Measurements from ENCODE around the gene TAX1BP1. TPM values are rescaled to one million over a fixed set of nuclear protein-coding genes. Genes with fewer than 3 reads are reported as not detected.
A peak's percentile ranks its signal among the peaks of the same experiment; 100 is the strongest.

The TAX1BP1 gene
- total RNA-seq, 1 experiment from 2014 or later, result 69.9 TPM

GRCh38 chr7:27802999-27803398 is 63.0 kb downstream of the TAX1BP1 start:
- ChIA-PET POLR2A (no interaction called here), CTCF (no interaction called here)
- ATAC-seq (no peak), DNase-seq (ENCODE audit: low spot score) (no peak)
- H3K36me3 Mint-ChIP-seq, result no peaks in the 10 kb centered on the region
- no peaks in the 10 kb centered on the region for H3K27me3 Mint-ChIP-seq (ENCODE audit: low read depth)
- no peak overlapping the region for H3K27ac Mint-ChIP-seq
- TF ChIP-seq ZMAT4 (CRISPR knock-in tag; IDR thresholded peaks at IDR 0.05) (no peak), ZNF138 (CRISPR knock-in tag; conservative IDR thresholded peaks at IDR 0.05) (no peak), ZNF263 (CRISPR knock-in tag; IDR thresholded peaks at IDR 0.05; ENCODE audit: low read depth) (no peak), FOXP1 (CRISPR knock-in tag; IDR thresholded peaks at IDR 0.05; ENCODE audit: borderline replicate concordance) (no peak), FOXK1 (CRISPR knock-in tag; IDR thresholded peaks at IDR 0.05) (no peak), SP1 (CRISPR knock-in tag; conservative IDR thresholded peaks at IDR 0.05) (no peak), NR2C2 (CRISPR knock-in tag; IDR thresholded peaks at IDR 0.05) (no peak), ATF3 (CRISPR knock-in tag; conservative IDR thresholded peaks at IDR 0.05) (no peak), CREM (CRISPR knock-in tag; IDR thresholded peaks at IDR 0.05) (no peak), GRHL2 (CRISPR knock-in tag; IDR thresholded peaks at IDR 0.05; ENCODE audit: insufficient replicate concordance, severe bottlenecking) (no peak), GTF2I (CRISPR knock-in tag; conservative IDR thresholded peaks at IDR 0.05) (no peak), ZNF219 (CRISPR knock-in tag; IDR thresholded peaks at IDR 0.05; ENCODE audit: borderline replicate concordance) (no peak)
- TF ChIP-seq, protein P1, sequence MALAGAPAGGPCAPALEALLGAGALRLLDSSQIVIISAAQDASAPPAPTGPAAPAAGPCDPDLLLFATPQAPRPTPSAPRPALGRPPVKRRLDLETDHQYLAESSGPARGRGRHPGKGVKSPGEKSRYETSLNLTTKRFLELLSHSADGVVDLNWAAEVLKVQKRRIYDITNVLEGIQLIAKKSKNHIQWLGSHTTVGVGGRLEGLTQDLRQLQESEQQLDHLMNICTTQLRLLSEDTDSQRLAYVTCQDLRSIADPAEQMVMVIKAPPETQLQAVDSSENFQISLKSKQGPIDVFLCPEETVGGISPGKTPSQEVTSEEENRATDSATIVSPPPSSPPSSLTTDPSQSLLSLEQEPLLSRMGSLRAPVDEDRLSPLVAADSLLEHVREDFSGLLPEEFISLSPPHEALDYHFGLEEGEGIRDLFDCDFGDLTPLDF (CRISPR knock-in tag; IDR thresholded peaks at IDR 0.05), result no peak
- TF ChIP-seq, protein P2, sequence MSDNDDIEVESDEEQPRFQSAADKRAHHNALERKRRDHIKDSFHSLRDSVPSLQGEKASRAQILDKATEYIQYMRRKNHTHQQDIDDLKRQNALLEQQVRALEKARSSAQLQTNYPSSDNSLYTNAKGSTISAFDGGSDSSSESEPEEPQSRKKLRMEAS (CRISPR knock-in tag; IDR thresholded peaks at IDR 0.05), result no peak
- TF ChIP-seq, protein P3, sequence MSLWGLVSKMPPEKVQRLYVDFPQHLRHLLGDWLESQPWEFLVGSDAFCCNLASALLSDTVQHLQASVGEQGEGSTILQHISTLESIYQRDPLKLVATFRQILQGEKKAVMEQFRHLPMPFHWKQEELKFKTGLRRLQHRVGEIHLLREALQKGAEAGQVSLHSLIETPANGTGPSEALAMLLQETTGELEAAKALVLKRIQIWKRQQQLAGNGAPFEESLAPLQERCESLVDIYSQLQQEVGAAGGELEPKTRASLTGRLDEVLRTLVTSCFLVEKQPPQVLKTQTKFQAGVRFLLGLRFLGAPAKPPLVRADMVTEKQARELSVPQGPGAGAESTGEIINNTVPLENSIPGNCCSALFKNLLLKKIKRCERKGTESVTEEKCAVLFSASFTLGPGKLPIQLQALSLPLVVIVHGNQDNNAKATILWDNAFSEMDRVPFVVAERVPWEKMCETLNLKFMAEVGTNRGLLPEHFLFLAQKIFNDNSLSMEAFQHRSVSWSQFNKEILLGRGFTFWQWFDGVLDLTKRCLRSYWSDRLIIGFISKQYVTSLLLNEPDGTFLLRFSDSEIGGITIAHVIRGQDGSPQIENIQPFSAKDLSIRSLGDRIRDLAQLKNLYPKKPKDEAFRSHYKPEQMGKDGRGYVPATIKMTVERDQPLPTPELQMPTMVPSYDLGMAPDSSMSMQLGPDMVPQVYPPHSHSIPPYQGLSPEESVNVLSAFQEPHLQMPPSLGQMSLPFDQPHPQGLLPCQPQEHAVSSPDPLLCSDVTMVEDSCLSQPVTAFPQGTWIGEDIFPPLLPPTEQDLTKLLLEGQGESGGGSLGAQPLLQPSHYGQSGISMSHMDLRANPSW (CRISPR knock-in tag; conservative IDR thresholded peaks at IDR 0.05; ENCODE audit: low read depth), result no peak
- no peaks in the 10 kb centered on the region for H3K9me3 Mint-ChIP-seq
- peaks cover 35% of the 10 kb centered on the region for H3K4me1 Mint-ChIP-seq
- no peak overlapping the region for H3K4me3 Mint-ChIP-seq

DNA sequence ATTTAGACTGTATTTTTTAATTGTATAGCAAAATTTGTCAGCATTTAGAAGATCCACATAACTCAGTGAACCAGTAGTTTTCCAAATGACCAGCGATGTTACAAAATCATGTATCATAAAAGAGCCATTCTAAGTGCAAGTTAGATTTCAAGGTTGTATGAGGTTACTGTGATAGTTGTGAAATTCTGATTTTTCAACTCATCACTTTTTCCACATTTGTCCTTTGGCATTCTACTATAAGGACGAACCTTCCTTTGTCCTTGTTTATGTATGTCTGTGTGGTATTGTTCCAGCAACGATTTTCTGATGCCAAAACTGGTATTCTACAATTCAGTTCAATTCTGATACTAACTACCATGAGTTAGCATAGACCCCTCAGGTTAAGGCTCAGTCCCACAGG is 64.2 kb downstream of the TAX1BP1 start:
- CTCF ChIA-PET, result no interaction called here
- no peaks in the 10 kb centered on the region for H3K36me3 Mint-ChIP-seq
- no peak overlapping the region for H3K4me3 Mint-ChIP-seq
- H3K27me3 Mint-ChIP-seq (ENCODE audit: low read depth), result no peaks in the 10 kb centered on the region
- H3K4me1 Mint-ChIP-seq, result peaks cover 26% of the 10 kb centered on the region
- no peaks in the 10 kb centered on the region for H3K9me3 Mint-ChIP-seq
- DNase-seq (ENCODE audit: low spot score) (no peak), ATAC-seq (no peak)
- H3K27ac Mint-ChIP-seq, result peak overlapping the region; percentile 71
- POLR2A ChIA-PET, result no interaction called here
- no peak for TF ChIP-seq JAZF1 (CRISPR knock-in tag; IDR thresholded peaks at IDR 0.05)
- TF ChIP-seq IRF2 (CRISPR knock-in tag; IDR thresholded peaks at IDR 0.05; ENCODE audit: borderline replicate concordance, low read depth), result no peak
- no peak for TF ChIP-seq HMGA2 (CRISPR knock-in tag; IDR thresholded peaks at IDR 0.05)
- TF ChIP-seq ATF3 (CRISPR knock-in tag; conservative IDR thresholded peaks at IDR 0.05), result no peak
- TF ChIP-seq MXD4 (CRISPR knock-in tag; IDR thresholded peaks at IDR 0.05; ENCODE audit: borderline replicate concordance), result no peak
- TF ChIP-seq, protein P4, sequence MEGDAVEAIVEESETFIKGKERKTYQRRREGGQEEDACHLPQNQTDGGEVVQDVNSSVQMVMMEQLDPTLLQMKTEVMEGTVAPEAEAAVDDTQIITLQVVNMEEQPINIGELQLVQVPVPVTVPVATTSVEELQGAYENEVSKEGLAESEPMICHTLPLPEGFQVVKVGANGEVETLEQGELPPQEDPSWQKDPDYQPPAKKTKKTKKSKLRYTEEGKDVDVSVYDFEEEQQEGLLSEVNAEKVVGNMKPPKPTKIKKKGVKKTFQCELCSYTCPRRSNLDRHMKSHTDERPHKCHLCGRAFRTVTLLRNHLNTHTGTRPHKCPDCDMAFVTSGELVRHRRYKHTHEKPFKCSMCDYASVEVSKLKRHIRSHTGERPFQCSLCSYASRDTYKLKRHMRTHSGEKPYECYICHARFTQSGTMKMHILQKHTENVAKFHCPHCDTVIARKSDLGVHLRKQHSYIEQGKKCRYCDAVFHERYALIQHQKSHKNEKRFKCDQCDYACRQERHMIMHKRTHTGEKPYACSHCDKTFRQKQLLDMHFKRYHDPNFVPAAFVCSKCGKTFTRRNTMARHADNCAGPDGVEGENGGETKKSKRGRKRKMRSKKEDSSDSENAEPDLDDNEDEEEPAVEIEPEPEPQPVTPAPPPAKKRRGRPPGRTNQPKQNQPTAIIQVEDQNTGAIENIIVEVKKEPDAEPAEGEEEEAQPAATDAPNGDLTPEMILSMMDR (IDR thresholded peaks at IDR 0.05), result no peak
- no peak for TF ChIP-seq ATF6 (CRISPR knock-in tag; IDR thresholded peaks at IDR 0.05)
- no peak for TF ChIP-seq CREB1 (CRISPR knock-in tag; IDR thresholded peaks at IDR 0.05)
- TF ChIP-seq ZNF671 (CRISPR knock-in tag; IDR thresholded peaks at IDR 0.05), result no peak
- TF ChIP-seq, protein P5, sequence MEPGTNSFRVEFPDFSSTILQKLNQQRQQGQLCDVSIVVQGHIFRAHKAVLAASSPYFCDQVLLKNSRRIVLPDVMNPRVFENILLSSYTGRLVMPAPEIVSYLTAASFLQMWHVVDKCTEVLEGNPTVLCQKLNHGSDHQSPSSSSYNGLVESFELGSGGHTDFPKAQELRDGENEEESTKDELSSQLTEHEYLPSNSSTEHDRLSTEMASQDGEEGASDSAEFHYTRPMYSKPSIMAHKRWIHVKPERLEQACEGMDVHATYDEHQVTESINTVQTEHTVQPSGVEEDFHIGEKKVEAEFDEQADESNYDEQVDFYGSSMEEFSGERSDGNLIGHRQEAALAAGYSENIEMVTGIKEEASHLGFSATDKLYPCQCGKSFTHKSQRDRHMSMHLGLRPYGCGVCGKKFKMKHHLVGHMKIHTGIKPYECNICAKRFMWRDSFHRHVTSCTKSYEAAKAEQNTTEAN (CRISPR knock-in tag; IDR thresholded peaks at IDR 0.05), result no peak
- TF ChIP-seq GABPB1 (CRISPR knock-in tag; IDR thresholded peaks at IDR 0.05), result no peak
- TF ChIP-seq NFE2L1 (CRISPR knock-in tag; IDR thresholded peaks at IDR 0.05), result no peak
- TF ChIP-seq, protein P2 (CRISPR knock-in tag; IDR thresholded peaks at IDR 0.05), result no peak
- TF ChIP-seq TEAD1 (CRISPR knock-in tag; IDR thresholded peaks at IDR 0.05), result no peak
